ENCODE measurements around the gene EFHC1.

Gene EFHC1

GRCh38 chr6:52562911-52563310 is 142.8 kb downstream of the EFHC1 start:
- H3K36me3 ChIP-seq (ENCODE audit: low read length) = no peaks in the 10 kb centered on the region
- TF ChIP-seq CTCF (IDR thresholded peaks at IDR 0.05; ENCODE audit: insufficient read depth, low read length, poor library complexity, severe bottlenecking) = no peak
- TF ChIP-seq EZH2phosphoT487 (conservative IDR thresholded peaks at IDR 0.05; ENCODE audit: low read length) = no peak
- H3K27me3 ChIP-seq (ENCODE audit: low read length) = no peaks in the 10 kb centered on the region
- no peak overlapping the region for H3K4me3 ChIP-seq (ENCODE audit: insufficient read depth, low read length, poor library complexity, severe bottlenecking)
- no peak overlapping the region for H2AFZ ChIP-seq (ENCODE audit: low read depth, low read length, severe bottlenecking)
- no peaks in the 10 kb centered on the region for H3K79me2 ChIP-seq (ENCODE audit: insufficient read depth, low read length)
- H3F3A ChIP-seq (ENCODE audit: insufficient read depth) = no peaks in the 10 kb centered on the region
- no peaks in the 10 kb centered on the region for H4K20me1 ChIP-seq (ENCODE audit: low read depth, low read length)
- no peaks in the 10 kb centered on the region for H3K9me2 ChIP-seq (replicated peaks; ENCODE audit: insufficient read depth, low read length)
- H3K4me2 ChIP-seq (ENCODE audit: low read depth, low read length, poor library complexity, severe bottlenecking) = no peak overlapping the region
- no peaks in the 10 kb centered on the region for H3K9me3 ChIP-seq (ENCODE audit: insufficient read depth, low read length)
- H3K27ac ChIP-seq (ENCODE audit: low read depth, low read length) = no peak overlapping the region
- no peak overlapping the region for H3K9ac ChIP-seq (ENCODE audit: low read length)

- Histone ChIP-seq H3K79me2 (ENCODE audit: insufficient read depth, low read length) (no peaks in the 10 kb centered on the region), H3K9ac (ENCODE audit: low read length) (no peak overlapping the region), H3K9me2 (replicated peaks; ENCODE audit: insufficient read depth, low read length) (no peaks in the 10 kb centered on the region), H3F3A (ENCODE audit: insufficient read depth) (no peaks in the 10 kb centered on the region), H3K36me3 (ENCODE audit: low read length) (no peaks in the 10 kb centered on the region), H3K27ac (ENCODE audit: low read depth, low read length) (no peak overlapping the region), H2AFZ (ENCODE audit: low read depth, low read length, severe bottlenecking) (no peak overlapping the region), H3K27me3 (ENCODE audit: low read length) (no peaks in the 10 kb centered on the region), H3K4me3 (ENCODE audit: insufficient read depth, low read length, poor library complexity, severe bottlenecking) (no peak overlapping the region), H3K4me2 (ENCODE audit: low read depth, low read length, poor library complexity, severe bottlenecking) (no peak overlapping the region), H3K9me3 (ENCODE audit: insufficient read depth, low read length) (no peaks in the 10 kb centered on the region), H4K20me1 (ENCODE audit: low read depth, low read length) (no peaks in the 10 kb centered on the region)
- TF ChIP-seq EZH2phosphoT487 (conservative IDR thresholded peaks at IDR 0.05; ENCODE audit: low read length) (no peak), CTCF (IDR thresholded peaks at IDR 0.05; ENCODE audit: insufficient read depth, low read length, poor library complexity, severe bottlenecking) (no peak)
Observed at GRCh38 chr6:52564856-52565255, 144.7 kb downstream of the EFHC1 start.

GRCh38 chr6:52566201-52566600 is 146.1 kb downstream of the EFHC1 start:
- H3K27ac ChIP-seq (ENCODE audit: low read depth, low read length) = no peak overlapping the region
- H4K20me1 ChIP-seq (ENCODE audit: low read depth, low read length) = no peaks in the 10 kb centered on the region
- H3K4me3 ChIP-seq (ENCODE audit: insufficient read depth, low read length, poor library complexity, severe bottlenecking) = no peak overlapping the region
- no peaks in the 10 kb centered on the region for H3K9me2 ChIP-seq (replicated peaks; ENCODE audit: insufficient read depth, low read length)
- H3K9me3 ChIP-seq (ENCODE audit: insufficient read depth, low read length) = no peaks in the 10 kb centered on the region
- H3K4me2 ChIP-seq (ENCODE audit: low read depth, low read length, poor library complexity, severe bottlenecking) = no peak overlapping the region
- H3K36me3 ChIP-seq (ENCODE audit: low read length) = no peaks in the 10 kb centered on the region
- no peaks in the 10 kb centered on the region for H3F3A ChIP-seq (ENCODE audit: insufficient read depth)
- no peak for TF ChIP-seq CTCF (IDR thresholded peaks at IDR 0.05; ENCODE audit: insufficient read depth, low read length, poor library complexity, severe bottlenecking)
- TF ChIP-seq EZH2phosphoT487 (conservative IDR thresholded peaks at IDR 0.05; ENCODE audit: low read length) = no peak
- no peaks in the 10 kb centered on the region for H3K27me3 ChIP-seq (ENCODE audit: low read length)
- no peaks in the 10 kb centered on the region for H3K79me2 ChIP-seq (ENCODE audit: insufficient read depth, low read length)
- H3K9ac ChIP-seq (ENCODE audit: low read length) = no peak overlapping the region
- no peak overlapping the region for H2AFZ ChIP-seq (ENCODE audit: low read depth, low read length, severe bottlenecking)
